Kidney capillary endothelial cell (primary cell): ENCODE data around the gene XPC.
"Not testable (repeated sequence)": the region's sequence is repeated elsewhere in the genome, so short reads cannot be mapped to it uniquely, and the experiment has no call there.

Experiments
- DNase-seq: peaks from one replicate; pipeline ENCODE4 v3.0.0-alpha.2; 2018; ENCODE audit warnings: low spot score

The XPC gene

GRCh38 chr3:14119651-14120050, 58.8 kb downstream of the XPC start:
- no peak for DNase-seq

GRCh38 chr3:14118400-14119381, 59.7 kb downstream of the XPC start:
- DNase-seq = no peak

GRCh38 chr3:14117468-14118399, 60.7 kb downstream of the XPC start:
- DNase-seq = no peak

GRCh38 chr3:14113965-14114635, 64.3 kb downstream of the XPC start:
- DNase-seq = no peak

- DNase-seq = no peak
These were observed 67.7 kb downstream of the XPC start for GRCh38 chr3:14110699-14111098.

- not testable (repeated sequence) for DNase-seq
These were observed 68.6 kb downstream of the XPC start for GRCh38 chr3:14109821-14110220.

GRCh38 chr3:14097616-14098391, 80.6 kb downstream of the XPC start:
- no peak for DNase-seq

- no peak for DNase-seq
These were observed 81.7 kb downstream of the XPC start for GRCh38 chr3:14096742-14097141.
